ENCODE results near the gene TNNI3. TPM values are rescaled to one million over a fixed set of nuclear protein-coding genes. Genes with fewer than 3 reads are reported as not detected.
"Not testable (repeated sequence)": the region's sequence is repeated elsewhere in the genome, so short reads cannot be mapped to it uniquely, and the experiment has no call there.

TNNI3 gene
- total and polyA plus RNA-seq, 3 experiments from 2014 or later = not detected

GRCh38 chr19:55175117-55175867 lies 17.8 kb upstream of the TNNI3 start:
- H3K9me3 Mint-ChIP-seq = peaks cover 0 to 7% (median 2%) of the 10 kb centered on the region in 5 donors
- DNase-seq = no peak
- no peaks in the 10 kb centered on the region for H3K9me3 ChIP-seq (ENCODE audit: low read length)
- H3K4me1 Mint-ChIP-seq = peaks cover 21 to 43% (median 27%) of the 10 kb centered on the region in 3 donors
- no peak overlapping the region for H3K4me3 ChIP-seq (ENCODE audit: low read length)
- ChIA-PET CTCF (no interaction called here), POLR2A (no interaction called here)
- no peaks in the 10 kb centered on the region for H3K36me3 Mint-ChIP-seq
- no peaks in the 10 kb centered on the region for H3K36me3 ChIP-seq (ENCODE audit: insufficient read depth, low read length)
- H3K27ac Mint-ChIP-seq = no peak overlapping the region
- H3K27ac ChIP-seq (ENCODE audit: low read depth, low read length) = peak overlapping the region; percentile 38
- peaks cover 75 to 79% of the 10 kb centered on the region in 2 donors for H3K27me3 Mint-ChIP-seq
- peaks cover 73% of the 10 kb centered on the region for H3K27me3 ChIP-seq (ENCODE audit: insufficient read depth, low read length, poor library complexity, severe bottlenecking)
- H3K4me3 Mint-ChIP-seq = no peak overlapping the region
- peaks cover 35% of the 10 kb centered on the region for H3K4me1 ChIP-seq (ENCODE audit: insufficient read depth, low read length)

- POLR2A ChIA-PET = no interaction called here
- no peaks in the 10 kb centered on the region for H3K9me3 ChIP-seq (ENCODE audit: low read length)
Observed at GRCh38 chr19:55174425-55175116, 17.0 kb upstream of the TNNI3 start.

GRCh38 chr19:55173714-55174409 lies 16.3 kb upstream of the TNNI3 start:
- Histone ChIP-seq H3K4me1 (ENCODE audit: insufficient read depth, low read length) (peaks cover 21% of the 10 kb centered on the region), H3K27ac (ENCODE audit: low read depth, low read length) (peak overlapping the region; percentile 51), H3K4me3 (ENCODE audit: low read length) (no peak overlapping the region), H3K27me3 (ENCODE audit: insufficient read depth, low read length, poor library complexity, severe bottlenecking) (peaks cover 74% of the 10 kb centered on the region), H3K9me3 (ENCODE audit: low read length) (no peaks in the 10 kb centered on the region), H3K36me3 (ENCODE audit: insufficient read depth, low read length) (no peaks in the 10 kb centered on the region)
- DNase-seq = peak in 1 of 5 donors; percentile 26
- CTCF ChIA-PET = interaction anchor here (1.3 kb wide), 1 partner anchor 13 kb away, joined by 3 read pairs; no protein-coding TSS in a partner anchor
- Mint-ChIP-seq H3K36me3 (no peaks in the 10 kb centered on the region), H3K4me3 (peak overlapping the region; percentile 34 to 87 (median 54)), H3K27ac (peak overlapping the region in 1 of 8 donors; percentile 13), H3K9me3 (peaks cover 0 to 7% (median 2%) of the 10 kb centered on the region in 5 donors), H3K27me3 (peaks cover 79 to 81% of the 10 kb centered on the region in 2 donors), H3K4me1 (peaks cover 10 to 29% (median 17%) of the 10 kb centered on the region in 3 donors)
- POLR2A ChIA-PET = no interaction called here

More at GRCh38 chr19:55174425-55175116, 17.0 kb upstream of the TNNI3 start:
- Histone ChIP-seq H3K4me1 (ENCODE audit: insufficient read depth, low read length) (peaks cover 28% of the 10 kb centered on the region), H3K27me3 (ENCODE audit: insufficient read depth, low read length, poor library complexity, severe bottlenecking) (peaks cover 70% of the 10 kb centered on the region), H3K4me3 (ENCODE audit: low read length) (no peak overlapping the region), H3K27ac (ENCODE audit: low read depth, low read length) (peak overlapping the region; percentile 24), H3K36me3 (ENCODE audit: insufficient read depth, low read length) (no peaks in the 10 kb centered on the region)
- peaks cover 0 to 7% (median 2%) of the 10 kb centered on the region in 5 donors for H3K9me3 Mint-ChIP-seq
- CTCF ChIA-PET = interaction anchor here (1.3 kb wide), 1 partner anchor 14 kb away, joined by 3 read pairs; no protein-coding TSS in a partner anchor
- peak overlapping the region in 2 of 8 donors; percentile 13 to 43 for H3K27ac Mint-ChIP-seq
- H3K36me3 Mint-ChIP-seq = no peaks in the 10 kb centered on the region
- peaks cover 78 to 79% of the 10 kb centered on the region in 2 donors for H3K27me3 Mint-ChIP-seq
- peak overlapping the region; percentile 24 to 58 (median 44) for H3K4me3 Mint-ChIP-seq
- H3K4me1 Mint-ChIP-seq = peaks cover 18 to 35% (median 22%) of the 10 kb centered on the region in 3 donors
- DNase-seq = no peak

- Histone ChIP-seq H3K27me3 (ENCODE audit: insufficient read depth, low read length, poor library complexity, severe bottlenecking) (peaks cover 68% of the 10 kb centered on the region), H3K27ac (ENCODE audit: low read depth, low read length) (peak overlapping the region; percentile 51), H3K9me3 (ENCODE audit: low read length) (no peaks in the 10 kb centered on the region), H3K36me3 (ENCODE audit: insufficient read depth, low read length) (no peaks in the 10 kb centered on the region), H3K4me1 (ENCODE audit: insufficient read depth, low read length) (peaks cover 16% of the 10 kb centered on the region), H3K4me3 (ENCODE audit: low read length) (no peak overlapping the region)
- POLR2A ChIA-PET = no interaction called here
- CTCF ChIA-PET = interaction anchor here (1.3 kb wide), 1 partner anchor 13 kb away, joined by 3 read pairs; no protein-coding TSS in a partner anchor
- Mint-ChIP-seq H3K36me3 (no peaks in the 10 kb centered on the region), H3K4me1 (peaks cover 5 to 23% (median 13%) of the 10 kb centered on the region in 3 donors), H3K27ac (no peak overlapping the region), H3K9me3 (peaks cover 0 to 7% (median 2%) of the 10 kb centered on the region in 5 donors), H3K4me3 (peak overlapping the region; percentile 27 to 87 (median 58)), H3K27me3 (peaks cover 74 to 79% of the 10 kb centered on the region in 2 donors)
- no peak for DNase-seq
Observed at GRCh38 chr19:55173186-55173713, 15.7 kb upstream of the TNNI3 start.

GRCh38 chr19:55172741-55173140 lies 15.2 kb upstream of the TNNI3 start:
- peak overlapping the region; percentile 27 to 86 (median 54) for H3K4me3 Mint-ChIP-seq
- peaks cover 72 to 76% of the 10 kb centered on the region in 2 donors for H3K27me3 Mint-ChIP-seq
- ChIA-PET POLR2A (no interaction called here), CTCF (no interaction called here)
- H3K36me3 ChIP-seq (ENCODE audit: insufficient read depth, low read length) = no peaks in the 10 kb centered on the region
- DNase-seq = no peak
- no peak overlapping the region for H3K27ac Mint-ChIP-seq
- H3K4me1 ChIP-seq (ENCODE audit: insufficient read depth, low read length) = peaks cover 17% of the 10 kb centered on the region
- no peaks in the 10 kb centered on the region for H3K36me3 Mint-ChIP-seq
- no peaks in the 10 kb centered on the region for H3K9me3 ChIP-seq (ENCODE audit: low read length)
- H3K4me3 ChIP-seq (ENCODE audit: low read length) = no peak overlapping the region
- H3K9me3 Mint-ChIP-seq = peaks cover 0 to 7% (median 2%) of the 10 kb centered on the region in 5 donors
- peak overlapping the region; percentile 51 for H3K27ac ChIP-seq (ENCODE audit: low read depth, low read length)
- H3K4me1 Mint-ChIP-seq = peaks cover 4 to 19% (median 13%) of the 10 kb centered on the region in 3 donors
- H3K27me3 ChIP-seq (ENCODE audit: insufficient read depth, low read length, poor library complexity, severe bottlenecking) = peaks cover 64% of the 10 kb centered on the region

- H3K36me3 Mint-ChIP-seq; DNase-seq; H3K9me3 Mint-ChIP-seq; H3K9me3 ChIP-seq (ENCODE audit: low read length); H3K4me3 ChIP-seq (ENCODE audit: low read length); H3K36me3 ChIP-seq (ENCODE audit: insufficient read depth, low read length); H3K27ac ChIP-seq (ENCODE audit: low read depth, low read length); CTCF ChIA-PET; POLR2A ChIA-PET; H3K27ac Mint-ChIP-seq: not testable (repeated sequence)
- peaks cover 4 to 19% (median 13%) of the 10 kb centered on the region in 3 donors for H3K4me1 Mint-ChIP-seq
- Histone ChIP-seq H3K4me1 (ENCODE audit: insufficient read depth, low read length) (peaks cover 21% of the 10 kb centered on the region), H3K27me3 (ENCODE audit: insufficient read depth, low read length, poor library complexity, severe bottlenecking) (peaks cover 64% of the 10 kb centered on the region)
- H3K4me3 Mint-ChIP-seq = peak overlapping the region in 4 of 7 donors; percentile 30 to 59 (median 52)
- peaks cover 73 to 78% of the 10 kb centered on the region in 2 donors for H3K27me3 Mint-ChIP-seq
Observed at GRCh38 chr19:55172318-55172717, 14.8 kb upstream of the TNNI3 start.

- Histone ChIP-seq H3K9me3 (ENCODE audit: low read length) (no peaks in the 10 kb centered on the region), H3K4me3 (ENCODE audit: low read length) (no peak overlapping the region), H3K27me3 (ENCODE audit: insufficient read depth, low read length, poor library complexity, severe bottlenecking) (peaks cover 66% of the 10 kb centered on the region), H3K27ac (ENCODE audit: low read depth, low read length) (no peak overlapping the region), H3K4me1 (ENCODE audit: insufficient read depth, low read length) (peaks cover 30% of the 10 kb centered on the region), H3K36me3 (ENCODE audit: insufficient read depth, low read length) (no peaks in the 10 kb centered on the region)
- CTCF ChIA-PET = no interaction called here
- Mint-ChIP-seq H3K27me3 (peaks cover 72 to 78% of the 10 kb centered on the region in 2 donors), H3K9me3 (peaks cover 0 to 8% (median 5%) of the 10 kb centered on the region in 5 donors), H3K27ac (no peak overlapping the region), H3K4me1 (peaks cover 12 to 26% (median 20%) of the 10 kb centered on the region in 3 donors), H3K36me3 (peaks cover 0 to 5% (median 0%) of the 10 kb centered on the region in 3 donors), H3K4me3 (peak overlapping the region in 1 of 7 donors; percentile 4)
- POLR2A ChIA-PET = no interaction called here
- DNase-seq = no peak
Observed at GRCh38 chr19:55171440-55171839, 13.9 kb upstream of the TNNI3 start.
